ENCODE data around the gene NXPH1.

DNA sequence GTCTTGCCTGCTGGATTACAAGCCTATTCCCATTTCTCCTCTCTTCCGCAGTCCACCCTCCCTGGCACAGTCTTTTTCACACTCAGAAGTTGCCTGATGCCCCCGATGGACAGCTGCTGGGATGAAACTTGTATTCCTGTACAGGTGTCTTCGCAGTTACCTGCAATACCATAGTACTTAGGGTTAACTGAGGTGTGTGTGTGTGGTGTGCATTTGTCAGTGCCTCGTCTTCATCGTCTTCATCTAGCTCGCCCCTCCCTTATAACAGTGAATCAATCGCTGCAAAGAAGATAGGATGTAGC lies 11.0 kb downstream of the NXPH1 start:
- TF ChIP-seq, protein P1, sequence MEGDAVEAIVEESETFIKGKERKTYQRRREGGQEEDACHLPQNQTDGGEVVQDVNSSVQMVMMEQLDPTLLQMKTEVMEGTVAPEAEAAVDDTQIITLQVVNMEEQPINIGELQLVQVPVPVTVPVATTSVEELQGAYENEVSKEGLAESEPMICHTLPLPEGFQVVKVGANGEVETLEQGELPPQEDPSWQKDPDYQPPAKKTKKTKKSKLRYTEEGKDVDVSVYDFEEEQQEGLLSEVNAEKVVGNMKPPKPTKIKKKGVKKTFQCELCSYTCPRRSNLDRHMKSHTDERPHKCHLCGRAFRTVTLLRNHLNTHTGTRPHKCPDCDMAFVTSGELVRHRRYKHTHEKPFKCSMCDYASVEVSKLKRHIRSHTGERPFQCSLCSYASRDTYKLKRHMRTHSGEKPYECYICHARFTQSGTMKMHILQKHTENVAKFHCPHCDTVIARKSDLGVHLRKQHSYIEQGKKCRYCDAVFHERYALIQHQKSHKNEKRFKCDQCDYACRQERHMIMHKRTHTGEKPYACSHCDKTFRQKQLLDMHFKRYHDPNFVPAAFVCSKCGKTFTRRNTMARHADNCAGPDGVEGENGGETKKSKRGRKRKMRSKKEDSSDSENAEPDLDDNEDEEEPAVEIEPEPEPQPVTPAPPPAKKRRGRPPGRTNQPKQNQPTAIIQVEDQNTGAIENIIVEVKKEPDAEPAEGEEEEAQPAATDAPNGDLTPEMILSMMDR (IDR thresholded peaks at IDR 0.05; ENCODE audit: poor library complexity, severe bottlenecking): no peak
- TF ChIP-seq TAF1 (IDR thresholded peaks at IDR 0.05; ENCODE audit: low read depth): no peak

Data from neural cell (in vitro differentiated cells).